KMS-11 (cell line): Measurements from ENCODE around the gene BMPR2.
"Not testable (repeated sequence)": the region's sequence is repeated elsewhere in the genome, so short reads cannot be mapped to it uniquely, and the experiment has no call there.

Experiments used
- H2AFZ ChIP-seq: fragments of 200-600 bp; sonication (generic); 2 replicates; pipeline ENCODE4 v1.6.1; 2016; ENCODE audit warnings: antibody characterized with exemption, mixed run types, low read depth
- H3K27ac ChIP-seq: fragments of 200-600 bp; sonication (generic); 2 replicates; pipeline ENCODE4 v1.6.1; 2016; ENCODE audit warnings: mild to moderate bottlenecking, mixed run types
- H3K27me3 ChIP-seq: fragments of 200-600 bp; sonication (generic); 2 replicates; pipeline ENCODE4 v1.6.1; 2017; ENCODE audit warnings: mild to moderate bottlenecking, low read depth, mixed run types, moderate library complexity; ENCODE audit not compliant: insufficient read depth
- H3K36me3 ChIP-seq: fragments of 200-600 bp; sonication (generic); 2 replicates; pipeline ENCODE4 v1.6.1; 2017; ENCODE audit warnings: mild to moderate bottlenecking, mixed run types; ENCODE audit not compliant: insufficient read depth
- H3K4me1 ChIP-seq: fragments of 200-600 bp; sonication (generic); 2 replicates; pipeline ENCODE4 v1.6.1; 2016; ENCODE audit warnings: mild to moderate bottlenecking, low read depth, mixed run types; ENCODE audit not compliant: poor library complexity, severe bottlenecking
- H3K4me2 ChIP-seq: fragments of 200-600 bp; sonication (generic); 2 replicates; pipeline ENCODE4 v1.7.0; 2016; ENCODE audit warnings: mild to moderate bottlenecking, mixed run types
- H3K4me3 ChIP-seq: fragments of 200-600 bp; sonication (generic); IDR thresholded peaks from 2 replicates; pipeline ENCODE4 v1.6.1; 2017; ENCODE audit warnings: low read depth, low read length, mixed read lengths; ENCODE audit not compliant: insufficient read depth
- H3K79me2 ChIP-seq: fragments of 200-600 bp; sonication (generic); 2 replicates; pipeline ENCODE4 v1.6.1; 2016; ENCODE audit warnings: low read depth, mixed run types; ENCODE audit not compliant: insufficient read depth
- H3K9ac ChIP-seq: fragments of 200-600 bp; sonication (generic); 2 replicates; pipeline ENCODE4 v1.6.1; 2016; ENCODE audit warnings: mild to moderate bottlenecking, mixed run types
- H4K20me1 ChIP-seq: fragments of 200-600 bp; sonication (generic); 2 replicates; pipeline ENCODE4 v1.6.1; 2016; ENCODE audit warnings: mild to moderate bottlenecking, mixed run types; ENCODE audit not compliant: insufficient read depth
- TF ChIP-seq, protein P1 (sequence below): fragments of 200-600 bp; sonication (generic); conservative IDR thresholded peaks from 2 replicates; pipeline ENCODE4 v1.6.1; 2017; ENCODE audit warnings: low read depth, mild to moderate bottlenecking, antibody characterized with exemption, low read length, moderate library complexity, mixed read lengths

Gene BMPR2

DNA sequence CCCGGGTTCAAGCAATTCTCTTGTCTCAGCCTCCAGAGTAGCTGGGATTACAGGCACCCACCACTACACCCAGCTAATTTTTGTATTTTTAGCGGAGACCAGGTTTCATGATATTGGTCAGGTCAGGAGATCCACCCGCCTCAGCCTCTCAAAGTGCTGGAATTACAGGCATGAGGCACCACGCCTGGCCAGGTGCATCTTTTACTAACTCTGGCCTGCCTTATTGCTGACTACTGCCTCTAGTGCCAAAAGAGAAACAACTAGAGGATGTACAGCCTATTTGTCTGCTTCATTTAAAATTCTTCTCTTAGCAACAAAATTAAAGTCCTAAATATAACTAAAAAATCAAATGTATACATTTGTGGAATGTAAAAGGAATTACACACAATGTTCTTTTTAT lies 115.4 kb downstream of the BMPR2 start:
- no peaks in the 10 kb centered on the region for H3K4me1 ChIP-seq
- TF ChIP-seq, protein P1, sequence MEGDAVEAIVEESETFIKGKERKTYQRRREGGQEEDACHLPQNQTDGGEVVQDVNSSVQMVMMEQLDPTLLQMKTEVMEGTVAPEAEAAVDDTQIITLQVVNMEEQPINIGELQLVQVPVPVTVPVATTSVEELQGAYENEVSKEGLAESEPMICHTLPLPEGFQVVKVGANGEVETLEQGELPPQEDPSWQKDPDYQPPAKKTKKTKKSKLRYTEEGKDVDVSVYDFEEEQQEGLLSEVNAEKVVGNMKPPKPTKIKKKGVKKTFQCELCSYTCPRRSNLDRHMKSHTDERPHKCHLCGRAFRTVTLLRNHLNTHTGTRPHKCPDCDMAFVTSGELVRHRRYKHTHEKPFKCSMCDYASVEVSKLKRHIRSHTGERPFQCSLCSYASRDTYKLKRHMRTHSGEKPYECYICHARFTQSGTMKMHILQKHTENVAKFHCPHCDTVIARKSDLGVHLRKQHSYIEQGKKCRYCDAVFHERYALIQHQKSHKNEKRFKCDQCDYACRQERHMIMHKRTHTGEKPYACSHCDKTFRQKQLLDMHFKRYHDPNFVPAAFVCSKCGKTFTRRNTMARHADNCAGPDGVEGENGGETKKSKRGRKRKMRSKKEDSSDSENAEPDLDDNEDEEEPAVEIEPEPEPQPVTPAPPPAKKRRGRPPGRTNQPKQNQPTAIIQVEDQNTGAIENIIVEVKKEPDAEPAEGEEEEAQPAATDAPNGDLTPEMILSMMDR = no peak
- H3K36me3 ChIP-seq = no peaks in the 10 kb centered on the region
- no peaks in the 10 kb centered on the region for H4K20me1 ChIP-seq
- no peak overlapping the region for H2AFZ ChIP-seq
- no peak overlapping the region for H3K27ac ChIP-seq
- H3K4me2 ChIP-seq = no peak overlapping the region
- H3K4me3 ChIP-seq = no peak overlapping the region
- H3K27me3 ChIP-seq = no peaks in the 10 kb centered on the region
- no peak overlapping the region for H3K9ac ChIP-seq
- no peaks in the 10 kb centered on the region for H3K79me2 ChIP-seq

DNA sequence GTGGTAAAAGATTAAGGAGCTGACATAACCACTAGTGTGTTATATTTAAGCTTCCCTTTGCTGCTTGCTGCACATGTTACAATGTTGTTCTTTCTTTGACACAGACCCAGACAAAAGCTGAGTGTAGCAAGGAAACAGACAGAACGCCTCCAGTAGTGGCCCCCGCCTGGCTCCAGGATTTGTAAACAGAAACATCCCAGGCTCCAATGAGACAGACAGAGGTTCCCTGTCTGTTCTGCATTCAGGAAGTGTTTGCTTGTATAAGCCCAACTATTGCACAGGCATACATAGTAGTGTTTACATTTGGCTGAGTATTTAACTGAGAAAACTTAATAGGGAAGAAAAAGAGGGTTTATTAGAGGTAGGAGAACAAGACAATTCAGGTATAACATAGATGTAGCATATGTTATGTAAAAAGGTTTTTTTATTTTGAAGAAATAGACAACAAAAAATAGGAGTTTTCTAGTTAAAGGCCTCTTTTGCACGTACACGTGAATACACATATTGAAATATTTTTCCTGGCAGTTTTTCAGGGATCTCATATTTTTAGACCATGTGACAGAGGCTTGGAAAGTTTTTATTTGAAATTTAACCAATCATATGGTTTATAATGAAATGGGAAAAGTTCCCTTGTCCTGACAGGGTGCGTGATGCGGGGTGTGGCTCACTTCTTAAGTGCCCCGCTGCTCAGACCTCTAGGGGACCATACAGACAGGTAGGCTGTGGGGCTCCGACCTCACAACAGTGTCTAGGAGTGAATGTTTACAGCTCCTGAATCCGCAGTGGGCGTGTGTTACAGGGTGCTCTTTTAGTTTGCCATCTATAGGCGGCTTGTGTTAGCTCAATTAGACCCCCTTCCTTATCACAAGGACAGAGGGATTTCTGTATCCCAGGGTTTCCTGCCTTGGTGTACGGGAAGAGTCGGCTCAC lies 118.4 kb downstream of the BMPR2 start:
- no peak overlapping the region for H3K27ac ChIP-seq
- no peaks in the 10 kb centered on the region for H3K79me2 ChIP-seq
- TF ChIP-seq, protein P1 = no peak

DNA sequence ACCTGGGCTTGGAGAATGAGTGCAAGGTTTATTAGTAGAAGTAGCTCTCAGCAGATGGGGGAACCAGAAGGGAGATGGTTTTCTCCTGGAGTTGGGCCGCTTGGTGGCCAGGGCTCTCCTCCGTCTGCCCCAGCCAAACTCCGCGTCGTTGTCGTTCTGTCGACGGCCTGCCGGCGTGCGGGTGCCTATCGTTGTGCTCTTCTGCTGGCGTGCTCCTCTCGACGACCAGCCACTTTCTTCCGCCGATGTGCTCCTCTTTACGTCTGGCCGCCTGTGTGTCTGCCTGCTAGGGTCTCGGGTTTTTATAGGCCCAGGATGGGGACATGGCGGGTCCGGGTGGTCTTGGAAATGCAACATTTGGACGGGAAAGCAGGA lies 119.1 kb downstream of the BMPR2 start:
- TF ChIP-seq, protein P1 = no peak
- Histone ChIP-seq H2AFZ (no peak overlapping the region), H4K20me1 (no peaks in the 10 kb centered on the region), H3K27me3 (no peaks in the 10 kb centered on the region), H3K4me1 (no peaks in the 10 kb centered on the region), H3K9ac (no peak overlapping the region), H3K4me2 (no peak overlapping the region), H3K36me3 (no peaks in the 10 kb centered on the region), H3K4me3 (no peak overlapping the region), H3K27ac (no peak overlapping the region), H3K79me2 (no peaks in the 10 kb centered on the region)

More for the DNA sequence above, 118.4 kb downstream of the BMPR2 start:
- no peaks in the 10 kb centered on the region for H3K4me1 ChIP-seq
- H3K27me3 ChIP-seq = no peaks in the 10 kb centered on the region
- no peak overlapping the region for H3K4me3 ChIP-seq
- H3K4me2 ChIP-seq = no peak overlapping the region
- no peaks in the 10 kb centered on the region for H3K36me3 ChIP-seq
- no peak overlapping the region for H2AFZ ChIP-seq
- H4K20me1 ChIP-seq = no peaks in the 10 kb centered on the region
- H3K9ac ChIP-seq = no peak overlapping the region

DNA sequence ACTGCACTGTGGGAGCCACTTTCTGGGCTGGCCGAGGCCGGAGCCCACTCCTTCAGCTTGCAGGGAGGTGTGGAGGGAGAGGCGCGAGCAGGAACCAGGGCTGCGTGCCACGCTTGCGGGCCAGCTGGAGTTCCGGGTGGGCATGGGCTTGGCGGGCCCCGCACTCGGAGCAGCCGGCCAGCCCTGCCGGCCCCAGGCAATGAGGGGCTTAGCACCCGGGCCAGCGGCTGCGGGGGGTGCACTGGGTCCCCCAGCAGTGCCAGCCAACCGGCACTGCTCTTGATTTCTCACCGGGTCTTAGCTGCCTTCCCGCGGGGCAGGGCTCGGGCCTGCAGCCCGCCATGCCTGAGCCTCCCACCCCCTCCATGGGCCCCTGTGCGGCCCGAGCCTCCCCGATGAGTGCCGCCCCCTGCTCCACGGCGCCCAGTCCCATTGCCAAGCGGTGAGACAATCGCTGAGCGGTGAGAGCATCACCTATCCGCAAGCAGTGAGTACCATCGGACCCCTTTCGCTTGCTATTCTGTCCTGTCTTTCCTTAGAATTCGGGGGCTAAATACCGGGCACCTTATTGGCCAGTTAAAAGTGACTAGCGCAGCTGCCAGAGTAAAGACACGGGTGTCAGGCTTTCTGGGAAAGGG lies 120.8 kb downstream of the BMPR2 start:
- H2AFZ ChIP-seq, H3K4me1 ChIP-seq, H3K27ac ChIP-seq, H3K4me3 ChIP-seq, H3K27me3 ChIP-seq, H3K9ac ChIP-seq, H3K79me2 ChIP-seq, H4K20me1 ChIP-seq, H3K4me2 ChIP-seq, H3K36me3 ChIP-seq: not testable (repeated sequence)

DNA sequence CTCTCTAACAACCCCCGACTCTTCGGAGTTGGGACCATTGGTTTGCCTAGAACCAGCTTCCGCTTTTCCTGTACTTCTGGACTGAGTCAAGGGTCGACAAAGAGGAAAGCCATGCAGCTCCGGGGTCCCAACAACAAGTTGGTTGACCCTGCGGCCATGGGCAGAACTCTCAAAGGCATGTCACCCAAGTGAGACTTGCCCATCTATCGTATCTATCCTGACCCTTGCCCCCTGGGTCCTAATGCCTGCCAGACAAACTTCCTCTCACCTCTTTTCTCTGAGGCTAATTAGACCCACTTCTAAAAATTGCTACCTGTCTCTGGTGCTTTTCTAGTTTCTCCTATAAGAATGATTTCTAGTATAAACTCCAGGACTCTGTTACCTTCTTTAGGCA lies 121.3 kb downstream of the BMPR2 start:
- not testable (repeated sequence) for H4K20me1 ChIP-seq, H3K9ac ChIP-seq, H3K27ac ChIP-seq, H3K36me3 ChIP-seq, H2AFZ ChIP-seq, H3K4me1 ChIP-seq, H3K27me3 ChIP-seq, H3K4me2 ChIP-seq, H3K79me2 ChIP-seq, H3K4me3 ChIP-seq

DNA sequence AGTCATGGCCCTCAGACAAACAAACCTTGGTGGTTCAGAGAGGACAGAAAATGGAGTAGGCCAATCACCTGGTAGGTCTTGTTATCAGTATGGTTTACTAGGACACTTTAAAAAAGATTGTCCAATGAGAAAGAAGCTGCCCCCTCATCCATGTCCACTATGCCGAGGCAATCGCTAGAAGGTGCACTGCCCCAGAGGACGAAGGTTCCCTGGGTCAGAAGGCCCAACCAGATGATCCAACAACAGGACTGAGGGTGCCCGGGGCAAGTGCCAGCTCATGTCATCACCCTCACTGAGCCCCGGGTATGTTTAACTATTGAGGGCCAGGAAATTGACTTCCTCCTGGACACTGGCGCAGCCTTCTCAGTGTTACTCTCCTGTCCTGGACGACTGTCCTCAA lies 123.7 kb downstream of the BMPR2 start:
- H3K27me3 ChIP-seq, H3K4me2 ChIP-seq: not testable (repeated sequence)

DNA sequence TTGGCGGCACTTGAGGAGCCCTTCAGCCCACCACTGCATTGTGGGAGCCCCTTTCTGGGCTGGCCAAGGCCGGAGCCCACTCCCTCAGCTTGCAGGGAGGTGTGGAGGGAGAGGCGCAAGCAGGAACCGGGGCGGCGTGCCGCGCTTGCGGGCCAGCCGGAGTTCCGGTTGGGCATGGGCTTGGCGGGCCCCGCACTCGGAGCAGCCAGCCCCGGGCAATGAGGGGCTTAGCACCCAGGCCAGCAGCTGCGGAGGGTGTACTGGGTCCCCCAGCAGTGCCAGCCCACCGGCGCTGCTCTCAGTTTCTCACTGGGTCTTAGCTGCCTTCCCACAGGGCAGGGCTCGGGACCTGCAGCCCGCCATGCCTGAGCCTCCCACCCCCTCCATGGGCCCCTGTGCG lies 127.1 kb downstream of the BMPR2 start:
- H3K36me3 ChIP-seq, H3K27ac ChIP-seq, H2AFZ ChIP-seq, H4K20me1 ChIP-seq, H3K27me3 ChIP-seq, H3K4me1 ChIP-seq, H3K4me2 ChIP-seq, H3K4me3 ChIP-seq, H3K9ac ChIP-seq, H3K79me2 ChIP-seq: not testable (repeated sequence)

More for the DNA sequence above, 123.7 kb downstream of the BMPR2 start:
- H2AFZ ChIP-seq, H3K79me2 ChIP-seq, H3K4me3 ChIP-seq, H3K27ac ChIP-seq, H3K4me1 ChIP-seq, H3K36me3 ChIP-seq, H3K9ac ChIP-seq, H4K20me1 ChIP-seq: not testable (repeated sequence)
